ENCODE measurements around the gene POC5. TPM values are rescaled to one million over a fixed set of nuclear protein-coding genes. Genes with fewer than 3 reads are reported as not detected.

The POC5 gene, protein sequence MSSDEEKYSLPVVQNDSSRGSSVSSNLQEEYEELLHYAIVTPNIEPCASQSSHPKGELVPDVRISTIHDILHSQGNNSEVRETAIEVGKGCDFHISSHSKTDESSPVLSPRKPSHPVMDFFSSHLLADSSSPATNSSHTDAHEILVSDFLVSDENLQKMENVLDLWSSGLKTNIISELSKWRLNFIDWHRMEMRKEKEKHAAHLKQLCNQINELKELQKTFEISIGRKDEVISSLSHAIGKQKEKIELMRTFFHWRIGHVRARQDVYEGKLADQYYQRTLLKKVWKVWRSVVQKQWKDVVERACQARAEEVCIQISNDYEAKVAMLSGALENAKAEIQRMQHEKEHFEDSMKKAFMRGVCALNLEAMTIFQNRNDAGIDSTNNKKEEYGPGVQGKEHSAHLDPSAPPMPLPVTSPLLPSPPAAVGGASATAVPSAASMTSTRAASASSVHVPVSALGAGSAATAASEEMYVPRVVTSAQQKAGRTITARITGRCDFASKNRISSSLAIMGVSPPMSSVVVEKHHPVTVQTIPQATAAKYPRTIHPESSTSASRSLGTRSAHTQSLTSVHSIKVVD
- total RNA-seq, result 20.4 TPM

DNA sequence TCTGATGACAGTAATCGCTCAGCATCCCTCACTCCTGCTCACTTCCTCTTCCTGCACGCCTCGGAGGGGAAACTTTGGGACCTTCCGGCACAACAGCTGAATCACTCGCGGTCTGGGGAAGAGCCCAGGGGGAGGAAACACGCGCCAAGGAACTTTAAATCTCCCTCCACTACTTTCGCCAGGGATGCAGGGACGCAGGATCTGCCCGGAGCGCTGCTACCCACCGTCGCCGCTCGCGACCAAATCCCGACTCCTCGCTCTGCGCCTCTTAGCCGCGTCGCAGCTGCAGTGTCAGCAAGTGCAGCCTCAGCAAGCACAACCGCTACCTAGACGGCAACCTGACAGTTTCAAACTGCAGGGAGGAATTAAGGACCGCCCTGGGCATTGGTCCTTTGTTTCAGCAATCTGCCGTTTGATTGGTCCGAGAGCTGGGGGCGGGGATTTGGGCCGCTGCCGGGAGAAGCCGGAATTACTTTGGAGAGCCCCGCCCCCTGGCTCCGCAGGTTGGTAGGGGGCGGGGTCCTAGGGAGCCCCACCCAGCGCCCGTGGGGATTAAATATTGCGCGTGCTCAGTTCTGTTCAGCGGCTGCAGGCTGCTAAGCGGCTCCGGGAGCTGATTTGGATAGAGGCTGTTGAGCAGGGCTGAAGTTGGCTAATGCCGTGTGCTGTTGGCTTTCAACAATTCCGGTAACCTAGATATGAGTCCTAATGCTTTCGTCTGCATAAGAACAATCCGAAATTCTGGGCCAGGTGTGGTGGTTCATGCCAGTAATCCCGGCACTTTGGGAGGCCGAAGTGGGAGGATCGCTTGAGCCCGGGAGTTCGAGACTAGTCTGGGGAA is at the start of gene POC5:
POC5 (minus strand) TSS at position 356 of the 841 bp plus-strand sequence. CDS start 4,500 bp downstream, outside the sequence.

Other genes with a start within 250 kb of the POC5 start
- gene CERT1, start 205.8 kb downstream of the POC5 start, total RNA-seq, result 68.6 TPM
- gene POLK, start 205.5 kb downstream of the POC5 start, total RNA-seq, result 77.5 TPM
- 1.4 TPM for gene ANKDD1B, start 106.0 kb downstream of the POC5 start, total RNA-seq